HG02938 (cell line): ENCODE measurements around the gene DNAJC6.

Experiments
- ATAC-seq: cut with Tn5 transposase; IDR thresholded peaks from one replicate; pipeline ENCODE4 v1.9.1; 2021; ENCODE audit warnings: mild to moderate bottlenecking, moderate library complexity; ENCODE audit not compliant: unreplicated experiment

The DNAJC6 gene

GRCh38 chr1:65399003-65399402 is 89.7 kb downstream of the DNAJC6 start:
- ATAC-seq, result no peak

DNA sequence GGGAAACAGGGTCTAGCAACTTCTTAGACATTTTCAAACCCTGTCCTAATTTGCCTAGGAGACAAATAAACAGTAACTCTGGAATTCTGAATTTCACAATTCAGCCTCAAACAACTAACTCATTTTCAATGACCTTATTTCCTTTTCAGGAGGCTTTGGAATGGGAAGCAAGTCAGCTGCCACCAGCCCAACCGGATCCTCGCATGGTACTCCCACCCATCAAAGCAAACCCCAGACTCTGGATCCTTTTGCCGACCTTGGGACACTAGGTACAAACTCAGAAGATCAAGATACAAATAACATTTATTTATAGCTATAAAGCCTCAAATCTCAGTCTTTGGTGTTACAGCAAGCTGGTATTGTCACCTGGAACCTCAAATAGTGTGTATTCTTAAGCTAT is 92.3 kb downstream of the DNAJC6 start:
- ATAC-seq, result no peak

DNA sequence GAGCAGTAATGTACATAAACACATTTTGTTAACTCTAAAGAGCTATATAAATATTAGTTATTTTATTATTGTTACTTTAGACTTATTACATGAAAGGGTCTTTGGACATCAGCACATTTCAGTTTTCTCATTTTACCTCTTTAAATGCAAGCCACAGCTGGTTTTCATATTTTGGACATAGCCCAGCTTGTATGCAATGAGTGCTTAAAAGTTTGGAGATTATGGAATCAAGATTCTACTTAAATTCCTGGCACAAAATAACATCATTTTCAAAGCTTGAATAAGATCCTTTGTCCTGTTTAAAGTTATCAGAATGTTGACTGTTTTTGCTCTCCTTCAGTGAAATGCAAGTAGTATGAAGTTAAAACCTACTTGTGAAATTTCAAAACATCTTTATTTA is 95.6 kb downstream of the DNAJC6 start:
- no peak for ATAC-seq

DNA sequence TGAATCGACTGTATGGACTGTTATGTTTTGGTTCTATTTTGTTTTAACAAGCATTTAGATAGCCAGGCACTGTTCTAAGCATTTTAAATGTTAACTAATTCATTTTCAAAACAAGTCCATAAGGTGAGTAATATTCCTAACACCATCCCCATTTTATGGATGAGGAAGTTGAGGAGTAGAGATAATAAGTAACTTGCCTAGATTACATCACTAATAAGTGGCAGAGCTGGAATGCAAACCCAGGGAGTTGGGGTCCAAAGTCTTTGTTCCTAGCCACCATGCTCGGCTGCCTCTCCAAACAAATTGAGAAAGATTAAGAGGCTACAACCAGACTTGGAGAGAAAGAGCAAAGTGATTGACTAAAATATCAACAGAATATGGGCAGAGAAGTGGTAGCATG is 98.5 kb downstream of the DNAJC6 start:
- no peak for ATAC-seq

GRCh38 chr1:65409314-65409713 is 100.0 kb downstream of the DNAJC6 start:
- no peak for ATAC-seq

DNA sequence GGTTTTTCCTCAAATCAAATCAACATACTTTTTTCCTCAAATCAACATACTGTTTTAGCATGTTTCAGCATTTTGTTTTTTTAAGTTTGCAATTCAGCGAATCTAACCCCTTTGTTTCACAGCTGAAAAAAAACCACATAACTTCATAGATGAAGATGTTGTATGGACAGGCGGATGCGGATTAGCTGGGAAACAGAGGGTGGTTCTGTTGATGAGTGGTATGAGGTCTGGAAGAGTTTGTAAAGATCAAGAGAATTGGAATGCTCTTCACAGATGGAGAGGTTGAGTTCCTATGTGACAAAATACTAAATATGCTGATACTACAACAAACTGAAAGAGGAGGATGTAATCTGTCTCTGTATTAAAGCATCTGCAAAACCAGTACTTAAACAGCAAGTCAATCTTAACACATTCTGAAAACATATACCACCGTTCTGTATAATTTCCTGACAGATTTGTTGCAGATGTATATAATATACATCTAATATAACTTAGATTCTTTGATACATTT is 100.5 kb downstream of the DNAJC6 start:
- ATAC-seq, result no peak

GRCh38 chr1:65412256-65412983 is 103.1 kb downstream of the DNAJC6 start:
- no peak for ATAC-seq

- ATAC-seq, result no peak
Observed at GRCh38 chr1:65412984-65413375, 103.6 kb downstream of the DNAJC6 start.

DNA sequence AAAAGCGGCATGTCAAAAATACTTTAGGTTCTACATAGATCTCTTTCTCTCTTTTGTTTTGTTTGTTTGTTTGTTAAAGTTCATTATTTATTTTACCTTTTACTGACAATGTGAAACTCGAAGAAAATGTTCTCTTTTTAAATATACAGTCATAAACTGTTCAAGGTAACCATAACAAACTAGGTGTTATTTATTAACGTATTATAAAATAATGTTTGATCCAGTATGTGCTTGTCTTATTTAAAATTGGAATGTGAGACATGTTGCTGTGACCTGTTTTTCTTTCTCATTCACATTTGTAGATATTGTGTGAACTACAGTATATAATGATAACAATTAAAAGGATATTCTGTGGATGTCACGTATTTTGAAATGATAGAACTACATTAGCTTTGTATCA is 105.2 kb downstream of the DNAJC6 start:
- ATAC-seq, result no peak

DNA sequence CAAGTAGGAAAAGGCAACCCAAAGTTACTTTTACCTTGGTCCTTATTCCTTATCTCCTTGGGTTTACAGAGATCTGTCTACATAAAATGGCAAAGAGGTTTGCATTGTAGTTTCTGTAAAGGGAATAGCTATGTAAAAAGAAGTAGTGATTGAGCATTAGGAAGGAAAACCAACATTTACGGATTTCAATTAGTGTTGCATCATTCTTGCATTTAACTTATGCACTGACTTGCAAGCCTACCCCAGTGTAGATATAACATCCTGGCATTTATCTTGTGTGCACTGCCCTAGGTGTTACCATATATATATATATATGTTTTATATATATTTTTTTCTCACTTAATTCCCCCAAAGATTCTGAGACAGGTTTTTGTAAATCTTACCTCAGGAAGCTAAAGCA is 107.4 kb downstream of the DNAJC6 start:
- ATAC-seq, result no peak

DNA sequence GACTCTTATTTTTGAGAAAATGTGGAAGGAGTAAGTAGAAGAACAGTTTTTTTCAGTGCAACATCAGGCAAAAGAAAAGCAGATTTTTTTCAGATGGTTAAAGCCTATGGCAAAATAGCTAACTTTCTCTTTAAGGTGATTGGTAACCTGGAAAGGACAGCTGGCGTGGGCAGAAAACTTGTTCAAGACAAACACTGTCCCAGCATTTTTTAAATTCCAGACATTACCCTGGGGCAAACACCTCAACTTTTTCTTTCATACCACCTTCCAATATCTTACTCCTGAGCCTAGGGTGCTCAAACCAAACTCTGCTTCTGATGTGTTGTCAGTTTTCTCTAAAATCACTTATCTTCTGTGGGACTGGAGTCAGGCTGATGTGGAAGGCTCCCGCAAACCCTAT is 108.4 kb downstream of the DNAJC6 start:
- ATAC-seq, result no peak

DNA sequence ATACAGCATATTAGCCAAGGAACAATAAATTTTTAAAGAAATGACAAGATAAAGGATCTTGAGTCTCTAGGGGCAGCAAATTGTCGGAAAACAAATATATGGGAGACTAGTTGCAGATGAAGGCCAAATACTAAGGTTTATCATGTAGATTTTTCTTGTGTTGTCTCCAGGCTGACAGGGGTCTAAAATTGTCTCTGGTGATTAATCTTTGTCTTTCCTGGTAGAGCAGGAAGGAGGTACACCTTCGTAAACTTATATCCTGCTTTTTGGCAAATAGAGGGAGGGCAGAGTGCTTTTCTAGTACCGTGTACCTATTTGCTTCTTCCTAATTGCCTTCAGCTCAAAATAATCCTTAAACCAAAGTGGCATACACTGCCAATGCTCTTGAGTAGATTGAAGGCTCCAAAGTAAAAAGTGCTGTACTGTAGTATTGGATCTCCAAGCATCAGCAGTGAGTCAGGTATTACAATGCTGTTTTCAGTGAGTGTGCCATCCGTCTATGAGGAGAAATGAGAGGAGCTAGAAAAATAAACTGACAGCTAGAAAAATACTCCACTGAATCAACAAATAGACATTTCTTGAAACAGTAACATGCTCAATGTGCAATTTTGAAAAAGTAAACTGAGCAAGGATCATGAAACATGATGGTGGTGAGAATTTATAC is 109.3 kb downstream of the DNAJC6 start:
- ATAC-seq, result no peak

GRCh38 chr1:65419681-65420589 is 110.6 kb downstream of the DNAJC6 start:
- ATAC-seq, result peak; percentile 89

DNA sequence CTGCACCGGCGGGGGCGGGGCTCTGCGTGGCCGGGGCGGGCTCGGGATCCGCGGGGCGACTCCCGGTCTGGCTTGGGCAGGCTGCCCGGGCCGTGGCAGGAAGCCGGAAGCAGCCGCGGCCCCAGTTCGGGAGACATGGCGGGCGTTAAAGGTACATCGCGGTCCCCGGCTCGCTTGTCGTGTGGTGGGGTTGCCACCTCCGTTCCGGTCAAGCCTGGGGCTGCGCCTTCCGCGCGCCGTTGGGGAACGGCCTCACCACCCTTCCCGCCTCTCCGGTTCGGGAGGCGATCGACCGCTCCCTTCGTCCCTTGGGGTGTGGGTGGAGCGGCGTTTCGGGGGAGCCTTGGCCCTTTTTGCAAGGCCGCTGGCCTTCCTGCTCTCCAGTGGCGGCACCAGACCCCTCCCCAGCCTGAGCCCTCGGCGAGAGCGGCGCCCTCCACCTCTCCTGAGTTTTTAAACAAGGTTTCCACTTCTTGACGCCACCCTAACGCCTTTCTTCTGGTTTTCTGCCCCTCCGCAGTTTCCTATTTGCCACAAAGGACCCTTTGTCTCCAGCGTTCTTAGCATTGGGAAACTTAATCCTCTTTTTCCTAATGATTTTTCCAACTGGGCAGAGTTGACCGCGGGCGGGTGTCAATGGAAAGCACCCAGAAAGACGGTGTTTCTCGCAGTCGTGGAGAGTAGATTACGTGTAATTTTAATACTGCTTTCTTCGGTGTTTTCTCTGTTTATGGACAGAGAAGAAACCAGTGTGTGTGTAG is 111.4 kb downstream of the DNAJC6 start, which contains the start of the genes LEPR and LEPROT:
Gene LEPR, plus strand, starts transcription at position 79 of the 761 bp plus-strand sequence. CDS start 144,898 bp downstream, outside the sequence.
Gene LEPROT, plus strand, starts transcription at position 79 of the 761 bp plus-strand sequence. Its CDS starts 57 bp downstream, at position 136.
- peak; percentile 30 for ATAC-seq

- no peak for ATAC-seq
Observed at GRCh38 chr1:65421351-65422025, 112.1 kb downstream of the DNAJC6 start.

GRCh38 chr1:65422241-65423203 is 113.2 kb downstream of the DNAJC6 start:
- ATAC-seq, result no peak

- ATAC-seq, result no peak
Observed at GRCh38 chr1:65423884-65424572, 114.7 kb downstream of the DNAJC6 start.

- ATAC-seq, result no peak
Observed at GRCh38 chr1:65424573-65424889, 115.2 kb downstream of the DNAJC6 start.
